Osteoblast (primary cell): ENCODE data around the gene REG3G. TPM values are rescaled to one million over a fixed set of nuclear protein-coding genes. Genes with fewer than 3 reads are reported as not detected.

Source experiments
- DNase-seq: peaks from one replicate; pipeline ENCODE4 v3.0.0; 2011; ENCODE audit warnings: low spot score, mixed read lengths; ENCODE audit not compliant: insufficient read length; ENCODE audit errors: missing footprints
- H2AFZ ChIP-seq: 2 replicates; pipeline ENCODE4 v1.6.0; 2011; ENCODE audit warnings: mild to moderate bottlenecking, low read length
- H3K27ac ChIP-seq: 2 replicates; pipeline ENCODE4 v1.5.1; 2011; ENCODE audit warnings: mild to moderate bottlenecking, low read depth, low read length, moderate library complexity
- H3K27me3 ChIP-seq: 2 replicates; pipeline ENCODE4 v1.6.0; 2012; ENCODE audit warnings: mild to moderate bottlenecking, control low read depth, inconsistent platforms, low read length, moderate library complexity; ENCODE audit not compliant: insufficient read depth
- H3K36me3 ChIP-seq: 2 replicates; pipeline ENCODE4 v1.5.1; 2011; ENCODE audit warnings: mild to moderate bottlenecking, low read length, control low read depth, moderate library complexity; ENCODE audit not compliant: insufficient read depth
- H3K4me1 ChIP-seq: 2 replicates; pipeline ENCODE4 v1.5.1; 2011; ENCODE audit warnings: mild to moderate bottlenecking, low read length, control low read depth, moderate library complexity; ENCODE audit not compliant: insufficient read depth
- H3K4me2 ChIP-seq: 2 replicates; pipeline ENCODE4 v1.6.0; 2011; ENCODE audit warnings: mild to moderate bottlenecking, low read length; ENCODE audit not compliant: insufficient read depth
- H3K4me3 ChIP-seq: fragments of 200-600 bp; sonication (generic); 3 replicates; pipeline ENCODE4 v1.5.1; 2012; ENCODE audit warnings: mild to moderate bottlenecking, low read length, inconsistent platforms; ENCODE audit not compliant: insufficient read depth
- H3K79me2 ChIP-seq: 2 replicates; pipeline ENCODE4 v1.6.0; 2012; ENCODE audit warnings: mild to moderate bottlenecking, low read length, control low read depth, inconsistent platforms; ENCODE audit not compliant: insufficient read depth
- H3K9me3 ChIP-seq: 2 replicates; pipeline ENCODE4 v1.5.1; 2011; ENCODE audit warnings: low read depth, low read length, control low read depth
- H4K20me1 ChIP-seq: 2 replicates; pipeline ENCODE4 v1.6.0; 2012; ENCODE audit warnings: mild to moderate bottlenecking, low read length, control low read depth; ENCODE audit not compliant: insufficient read depth
- CTCF ChIP-seq: IDR thresholded peaks from 2 replicates; pipeline ENCODE4 v1.5.1; 2011; ENCODE audit warnings: mild to moderate bottlenecking, low read depth, low read length, moderate library complexity; ENCODE audit errors: extremely low read depth
- total RNA-seq: library from RNA; depleted of rRNA; stranded (reverse); fragments of >200 nt; gene quantifications from 2 replicates; pipeline ENCODE4 v1.2.3, GENCODE V29; 2012

The REG3G gene
- total RNA-seq, 1 donor = not detected

GRCh38 chr2:79011496-79011895 lies 14.0 kb upstream of the REG3G start:
- no peak overlapping the region for H3K4me2 ChIP-seq
- H3K36me3 ChIP-seq = no peaks in the 10 kb centered on the region
- no peak overlapping the region for H3K27ac ChIP-seq
- no peaks in the 10 kb centered on the region for H3K9me3 ChIP-seq
- no peak for TF ChIP-seq CTCF
- no peaks in the 10 kb centered on the region for H4K20me1 ChIP-seq
- no peak overlapping the region for H3K4me3 ChIP-seq
- H3K4me1 ChIP-seq = no peaks in the 10 kb centered on the region
- H3K27me3 ChIP-seq = no peaks in the 10 kb centered on the region
- DNase-seq = no peak
- H2AFZ ChIP-seq = no peak overlapping the region
- H3K79me2 ChIP-seq = no peaks in the 10 kb centered on the region

DNA sequence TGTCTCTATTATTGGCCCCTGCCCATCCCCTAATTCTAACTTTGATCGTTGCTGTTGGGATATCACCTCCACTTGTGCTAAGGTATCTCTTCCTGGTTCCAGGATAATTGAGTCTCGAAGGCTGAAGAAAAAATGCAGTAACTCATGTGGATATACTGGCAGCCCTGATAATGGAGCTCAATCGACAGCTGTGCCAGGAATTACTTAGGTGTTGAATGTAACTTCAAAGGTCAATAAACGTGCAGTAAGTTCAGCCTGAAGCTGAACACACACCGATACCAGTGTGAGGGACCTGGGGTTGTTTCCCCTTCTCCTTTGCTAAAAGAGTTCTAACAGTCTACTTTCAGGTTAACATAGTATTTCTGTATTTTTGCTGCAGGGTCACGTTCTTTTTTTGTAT lies 11.9 kb upstream of the REG3G start:
- Histone ChIP-seq H3K4me2 (no peak overlapping the region), H3K4me3 (no peak overlapping the region), H3K27ac (no peak overlapping the region), H3K4me1 (no peaks in the 10 kb centered on the region), H4K20me1 (no peaks in the 10 kb centered on the region), H2AFZ (no peak overlapping the region), H3K36me3 (no peaks in the 10 kb centered on the region), H3K79me2 (no peaks in the 10 kb centered on the region), H3K9me3 (no peaks in the 10 kb centered on the region), H3K27me3 (no peaks in the 10 kb centered on the region)
- no peak for TF ChIP-seq CTCF
- no peak for DNase-seq

GRCh38 chr2:79016342-79016741 lies 9.2 kb upstream of the REG3G start:
- H3K4me3 ChIP-seq = no peak overlapping the region
- H3K27me3 ChIP-seq = no peaks in the 10 kb centered on the region
- H3K9me3 ChIP-seq = no peaks in the 10 kb centered on the region
- no peak for TF ChIP-seq CTCF
- H3K79me2 ChIP-seq = no peaks in the 10 kb centered on the region
- no peak for DNase-seq
- no peaks in the 10 kb centered on the region for H3K36me3 ChIP-seq
- H3K4me2 ChIP-seq = no peak overlapping the region
- no peaks in the 10 kb centered on the region for H3K4me1 ChIP-seq
- no peak overlapping the region for H2AFZ ChIP-seq
- H3K27ac ChIP-seq = no peak overlapping the region
- no peaks in the 10 kb centered on the region for H4K20me1 ChIP-seq

- Histone ChIP-seq H3K27ac (no peak overlapping the region), H2AFZ (no peak overlapping the region), H3K4me3 (no peak overlapping the region), H3K27me3 (no peaks in the 10 kb centered on the region), H3K36me3 (no peaks in the 10 kb centered on the region), H4K20me1 (no peaks in the 10 kb centered on the region), H3K4me1 (no peaks in the 10 kb centered on the region), H3K79me2 (no peaks in the 10 kb centered on the region), H3K9me3 (no peaks in the 10 kb centered on the region), H3K4me2 (no peak overlapping the region)
- no peak for DNase-seq
- TF ChIP-seq CTCF = no peak
Observed at GRCh38 chr2:79026061-79026460, 559 bp downstream of the REG3G start.
